ENCODE data around the gene MAZ.

DNA sequence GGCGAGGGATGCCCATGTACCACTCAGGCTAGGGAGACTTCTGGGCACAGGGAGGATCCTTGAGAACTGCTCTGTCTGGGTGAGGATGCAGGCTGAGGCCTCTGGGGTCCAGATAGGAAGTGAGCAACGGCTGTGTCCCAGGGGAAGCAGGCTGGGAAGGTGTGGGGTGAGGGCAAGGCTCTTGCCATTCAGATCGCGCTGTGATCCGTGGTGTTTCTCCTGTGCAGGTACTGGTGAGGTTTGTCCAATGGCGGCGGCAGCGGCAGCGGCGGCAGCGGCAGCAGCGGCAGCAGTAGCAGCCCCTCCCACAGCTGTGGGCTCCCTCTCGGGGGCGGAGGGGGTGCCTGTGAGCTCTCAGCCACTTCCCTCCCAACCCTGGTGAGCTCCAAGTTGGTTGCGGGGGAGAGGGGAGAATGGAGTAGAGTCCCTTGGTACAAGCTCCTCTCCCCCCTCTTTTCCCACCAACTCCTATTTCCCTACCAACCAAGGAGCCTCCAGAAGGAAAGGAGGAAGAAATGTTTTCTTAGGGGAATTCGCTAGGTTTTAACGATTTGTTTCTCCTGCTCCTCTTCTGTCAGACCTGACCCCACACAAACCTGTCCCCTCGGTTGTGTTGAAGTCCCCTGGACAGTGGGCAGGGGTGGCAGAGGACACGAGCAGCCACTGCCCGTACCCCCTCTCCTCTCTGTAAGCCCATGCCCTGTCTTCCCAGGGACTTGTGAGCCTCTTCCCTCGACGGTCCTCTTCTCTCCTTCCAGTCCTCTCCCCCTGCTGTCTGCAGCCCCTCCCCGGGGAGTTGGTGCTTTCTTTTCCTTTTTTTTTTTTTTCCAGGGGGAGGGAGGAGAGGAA, 3.7 kb downstream of the MAZ start:
- TF ChIP-seq CTCF (IDR thresholded peaks at IDR 0.05 in 4 of 5, conservative IDR thresholded peaks at IDR 0.05 in 1 of 5) (no peak), POLR2A (IDR thresholded peaks at IDR 0.05) (no peak)

All from gastrocnemius medialis (tissue), 4 donors.